Thoracic aorta (tissue), 2 donors: ENCODE results near the gene DIPK2B. TPM values are rescaled to one million over a fixed set of nuclear protein-coding genes. Genes with fewer than 3 reads are reported as not detected.

ENCODE experiments used
- ATAC-seq: fragments of 150-250 bp; one replicate; pipeline ENCODE4 v1.8.0; 2017; ENCODE audit warnings: low read depth; ENCODE audit not compliant: insufficient number of reproducible peaks, low FRiP score
- DNase-seq: peaks from one replicate; pipeline ENCODE4 v3.0.0-alpha.2; 2020; ENCODE audit warnings: low spot score
- H3K27ac ChIP-seq, 2 donors: fragments of 200-600 bp; sonication (generic); 1 replicate in 1 of 2; 2 replicates in 1 of 2; pipeline ENCODE4 v1.5.1; 2016; ENCODE audit warnings: mild to moderate bottlenecking in 2 of 2, moderate library complexity in 2 of 2
- H3K27me3 ChIP-seq: fragments of 200-600 bp; sonication (generic); replicated peaks from 2 replicates; pipeline ENCODE4 v1.6.0; 2016; ENCODE audit warnings: mild to moderate bottlenecking; ENCODE audit not compliant: insufficient read depth
- H3K36me3 ChIP-seq: fragments of 200-600 bp; sonication (generic); one replicate; pipeline ENCODE4 v1.5.1; 2016
- H3K4me1 ChIP-seq, 2 donors: fragments of 200-600 bp; sonication (generic); 1 replicate in 1 of 2; 2 replicates in 1 of 2; pipeline versions ENCODE4 v1.5.1 to v1.6.0; 2016; ENCODE audit warnings: low read depth in 2 of 2, mild to moderate bottlenecking in 1 of 2; ENCODE audit not compliant: control insufficient read depth in 1 of 2
- H3K4me3 ChIP-seq: fragments of 200-600 bp; sonication (generic); 2 replicates; pipeline ENCODE4 v1.5.1; 2016; ENCODE audit warnings: mild to moderate bottlenecking
- H3K9me3 ChIP-seq: fragments of 200-600 bp; sonication (generic); 2 replicates; pipeline ENCODE4 v1.5.1; 2016
- CTCF ChIP-seq: fragments of 200-600 bp; sonication (generic); IDR thresholded peaks from one replicate; pipeline ENCODE4 v1.5.1; 2019; ENCODE audit warnings: antibody characterized with exemption
- total RNA-seq, 2 donors: library from RNA; depleted of rRNA; stranded (reverse); fragments of >200 nt; gene quantifications; one replicate each; pipeline versions ENCODE4 v1.1.0 to v1.2.3, GENCODE V29; 2016

DIPK2B gene
- total RNA-seq, 2 donors from 2014 or later, result 11.6 to 14.0 TPM

- no peaks in the 10 kb centered on the region for H3K27me3 ChIP-seq
- no peak overlapping the region for H3K4me3 ChIP-seq
- no peak overlapping the region for H3K27ac ChIP-seq
- H3K4me1 ChIP-seq, result no peaks in the 10 kb centered on the region
- H3K9me3 ChIP-seq, result no peaks in the 10 kb centered on the region
- TF ChIP-seq CTCF, result no peak
- DNase-seq (no peak), ATAC-seq (no peak)
- H3K36me3 ChIP-seq, result no peaks in the 10 kb centered on the region
Observed at GRCh38 chrX:45230410-45230809, 29.7 kb upstream of the DIPK2B start.

- H3K4me1 ChIP-seq, result no peaks in the 10 kb centered on the region
- H3K9me3 ChIP-seq, result no peaks in the 10 kb centered on the region
- H3K27me3 ChIP-seq, result no peaks in the 10 kb centered on the region
- ATAC-seq (no peak), DNase-seq (no peak)
- no peak overlapping the region for H3K4me3 ChIP-seq
- H3K27ac ChIP-seq, result no peak overlapping the region
- no peak for TF ChIP-seq CTCF
- H3K36me3 ChIP-seq, result no peaks in the 10 kb centered on the region
Observed at GRCh38 chrX:45229348-45229747, 28.7 kb upstream of the DIPK2B start.

GRCh38 chrX:45228126-45228525 is 27.4 kb upstream of the DIPK2B start:
- no peaks in the 10 kb centered on the region for H3K4me1 ChIP-seq
- ATAC-seq, result no peak

GRCh38 chrX:45208121-45208856 is 7.6 kb upstream of the DIPK2B start:
- DNase-seq, result no peak
- no peaks in the 10 kb centered on the region for H3K36me3 ChIP-seq
- no peak for ATAC-seq
- no peaks in the 10 kb centered on the region for H3K27me3 ChIP-seq
- H3K4me1 ChIP-seq, result no peaks in the 10 kb centered on the region
- H3K9me3 ChIP-seq, result no peaks in the 10 kb centered on the region
- H3K4me3 ChIP-seq, result no peak overlapping the region
- H3K27ac ChIP-seq, result no peak overlapping the region
- TF ChIP-seq CTCF, result no peak

More at GRCh38 chrX:45228126-45228525, 27.4 kb upstream of the DIPK2B start:
- no peak for DNase-seq
- no peaks in the 10 kb centered on the region for H3K27me3 ChIP-seq
- H3K9me3 ChIP-seq, result no peaks in the 10 kb centered on the region
- TF ChIP-seq CTCF, result no peak
- no peak overlapping the region for H3K4me3 ChIP-seq
- H3K27ac ChIP-seq, result no peak overlapping the region
- no peaks in the 10 kb centered on the region for H3K36me3 ChIP-seq

GRCh38 chrX:45202171-45202570 is 1.5 kb upstream of the DIPK2B start:
- H3K4me3 ChIP-seq, result no peak overlapping the region
- no peaks in the 10 kb centered on the region for H3K9me3 ChIP-seq
- no peak for ATAC-seq
- TF ChIP-seq CTCF, result no peak
- H3K27me3 ChIP-seq, result no peaks in the 10 kb centered on the region
- peaks cover 0 to 16% of the 10 kb centered on the region in 2 donors for H3K4me1 ChIP-seq
- H3K27ac ChIP-seq, result no peak overlapping the region
- H3K36me3 ChIP-seq, result no peaks in the 10 kb centered on the region
- no peak for DNase-seq
